Fibroblast of lung (primary cell): Measurements from ENCODE around the gene NFYB. TPM values are rescaled to one million over a fixed set of nuclear protein-coding genes. Genes with fewer than 3 reads are reported as not detected.

ENCODE experiments used
- DNase-seq, 2 donors: peaks; one replicate each; pipeline versions ENCODE4 v3.0.0 to v3.0.0-alpha.2; 2010; ENCODE audit warnings: low read depth in 2 of 2
- H2AFZ ChIP-seq: 2 replicates; pipeline ENCODE4 v1.5.1; 2012; ENCODE audit warnings: low read length, control low read depth, inconsistent platforms
- H3K27ac ChIP-seq: 2 replicates; pipeline ENCODE4 v1.5.1; 2011; ENCODE audit warnings: low read length, control low read depth; ENCODE audit not compliant: insufficient read depth
- H3K27me3 ChIP-seq: 2 replicates; pipeline ENCODE4 v1.5.1; 2011; ENCODE audit warnings: mild to moderate bottlenecking, low read length; ENCODE audit not compliant: control insufficient read depth, insufficient read depth
- H3K36me3 ChIP-seq: 2 replicates; pipeline ENCODE4 v1.5.1; 2011; ENCODE audit warnings: low read length; ENCODE audit not compliant: control insufficient read depth, insufficient read depth
- H3K4me1 ChIP-seq: 2 replicates; pipeline ENCODE4 v1.5.1; 2011; ENCODE audit warnings: low read length; ENCODE audit not compliant: control insufficient read depth, insufficient read depth; ENCODE audit errors: extremely low read depth
- H3K4me2 ChIP-seq: 2 replicates; pipeline ENCODE4 v1.5.1; 2011; ENCODE audit warnings: low read length, control low read depth; ENCODE audit not compliant: insufficient read depth; ENCODE audit errors: extremely low read depth
- H3K4me3 ChIP-seq, 4 experiments: fragments of 200-600 bp in 1 of 4; sonication (generic) in 1 of 4; replicated peaks in 1 of 4; 2 replicates each; pipeline ENCODE4 v1.5.1; 2011 to 2016; ENCODE audit warnings: low read length in 4 of 4, low read depth in 3 of 4, mild to moderate bottlenecking in 3 of 4, control low read depth in 2 of 4, inconsistent platforms in 1 of 4, mixed read lengths in 1 of 4; ENCODE audit not compliant: insufficient read depth in 1 of 4; ENCODE audit errors: control extremely low read depth in 1 of 4
- H3K79me2 ChIP-seq: 2 replicates; pipeline ENCODE4 v1.5.1; 2012; ENCODE audit warnings: mild to moderate bottlenecking, low read length, inconsistent platforms; ENCODE audit not compliant: control insufficient read depth, insufficient read depth
- H3K9ac ChIP-seq: 2 replicates; pipeline ENCODE4 v1.5.1; 2011; ENCODE audit warnings: mild to moderate bottlenecking, low read length, control low read depth; ENCODE audit not compliant: insufficient read depth
- H3K9me3 ChIP-seq: 2 replicates; pipeline ENCODE4 v1.5.1; 2012; ENCODE audit warnings: low read depth, low read length; ENCODE audit not compliant: control insufficient read depth, insufficient read depth
- H4K20me1 ChIP-seq: 2 replicates; pipeline ENCODE4 v1.5.1; 2011; ENCODE audit warnings: low read length; ENCODE audit not compliant: control insufficient read depth, insufficient read depth; ENCODE audit errors: extremely low read depth
- EZH2 ChIP-seq: IDR thresholded peaks from 2 replicates; pipeline ENCODE4 v1.5.1; 2012; ENCODE audit warnings: low read length, control low read depth, mild to moderate bottlenecking; ENCODE audit errors: missing control alignments
- polyA plus RNA-seq, 2 donors: library from polyadenylated mRNA; depleted of rRNA in 1 of 2; stranded (reverse) in 1 of 2; unstranded in 1 of 2; fragments of >200 nt; gene quantifications; 2 replicates each; pipeline ENCODE4 v1.2.1, GENCODE V29; 2011 to 2012; ENCODE audit warnings: missing spikeins in 1 of 2
- total RNA-seq: library from RNA; depleted of rRNA; stranded (reverse); fragments of >200 nt; gene quantifications from 2 replicates; pipeline ENCODE4 v1.2.1, GENCODE V29; 2014
- TF ChIP-seq, protein P1 (sequence below), 2 donors: IDR thresholded peaks in 1 of 2; conservative IDR thresholded peaks in 1 of 2; 1 replicate in 1 of 2; 2 replicates in 1 of 2; pipeline ENCODE4 v1.5.1; 2011 to 2012; ENCODE audit warnings: low read length in 2 of 2, control low read depth in 1 of 2, inconsistent platforms in 1 of 2, low read depth in 1 of 2, mild to moderate bottlenecking in 1 of 2

NFYB gene
- total and polyA plus RNA-seq, 2 donors (not counting 1 experiment from before 2014, with no cell fraction given): 32.2 to 39.9 TPM

GRCh38 chr12:104171785-104172569 is 34.0 kb upstream of the NFYB start:
- DNase-seq: no peak

DNA sequence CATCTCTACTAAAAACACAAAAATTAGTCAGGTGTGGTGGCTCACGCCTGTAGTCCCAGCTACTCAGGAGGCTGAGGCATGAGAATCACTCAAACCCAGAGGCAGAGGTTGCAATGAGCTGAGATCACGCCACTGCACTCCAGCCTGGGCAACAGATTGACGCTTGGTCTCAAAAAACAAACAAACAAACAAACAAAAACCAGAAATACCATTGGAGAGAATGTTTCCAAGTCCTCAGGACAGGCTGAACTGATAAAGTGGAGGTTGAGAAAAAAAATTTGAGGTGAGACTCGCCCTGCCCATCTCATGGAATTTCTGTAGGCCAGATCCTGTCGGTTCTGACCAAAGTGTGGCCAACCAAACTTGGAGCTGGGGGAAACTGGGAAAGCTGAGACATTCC is 30.6 kb upstream of the NFYB start:
- no peak for DNase-seq
- no peaks in the 10 kb centered on the region for H3K4me1 ChIP-seq
- TF ChIP-seq EZH2: no peak
- TF ChIP-seq, protein P1, sequence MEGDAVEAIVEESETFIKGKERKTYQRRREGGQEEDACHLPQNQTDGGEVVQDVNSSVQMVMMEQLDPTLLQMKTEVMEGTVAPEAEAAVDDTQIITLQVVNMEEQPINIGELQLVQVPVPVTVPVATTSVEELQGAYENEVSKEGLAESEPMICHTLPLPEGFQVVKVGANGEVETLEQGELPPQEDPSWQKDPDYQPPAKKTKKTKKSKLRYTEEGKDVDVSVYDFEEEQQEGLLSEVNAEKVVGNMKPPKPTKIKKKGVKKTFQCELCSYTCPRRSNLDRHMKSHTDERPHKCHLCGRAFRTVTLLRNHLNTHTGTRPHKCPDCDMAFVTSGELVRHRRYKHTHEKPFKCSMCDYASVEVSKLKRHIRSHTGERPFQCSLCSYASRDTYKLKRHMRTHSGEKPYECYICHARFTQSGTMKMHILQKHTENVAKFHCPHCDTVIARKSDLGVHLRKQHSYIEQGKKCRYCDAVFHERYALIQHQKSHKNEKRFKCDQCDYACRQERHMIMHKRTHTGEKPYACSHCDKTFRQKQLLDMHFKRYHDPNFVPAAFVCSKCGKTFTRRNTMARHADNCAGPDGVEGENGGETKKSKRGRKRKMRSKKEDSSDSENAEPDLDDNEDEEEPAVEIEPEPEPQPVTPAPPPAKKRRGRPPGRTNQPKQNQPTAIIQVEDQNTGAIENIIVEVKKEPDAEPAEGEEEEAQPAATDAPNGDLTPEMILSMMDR (conservative IDR thresholded peaks at IDR 0.05 in 1 of 2, IDR thresholded peaks at IDR 0.05 in 1 of 2; ENCODE audit: low read depth in 1 of 2, low read length in 2 of 2): no peak
- H3K4me3 ChIP-seq: no peak overlapping the region
- H3K27me3 ChIP-seq: no peaks in the 10 kb centered on the region
- H3K4me2 ChIP-seq: no peak overlapping the region
- no peaks in the 10 kb centered on the region for H3K36me3 ChIP-seq
- H3K79me2 ChIP-seq: no peaks in the 10 kb centered on the region
- H4K20me1 ChIP-seq: no peaks in the 10 kb centered on the region
- no peaks in the 10 kb centered on the region for H3K9me3 ChIP-seq
- no peak overlapping the region for H3K9ac ChIP-seq
- H3K27ac ChIP-seq: no peak overlapping the region
- no peak overlapping the region for H2AFZ ChIP-seq

More at GRCh38 chr12:104171785-104172569, 34.0 kb upstream of the NFYB start:
- TF ChIP-seq, protein P1 (conservative IDR thresholded peaks at IDR 0.05 in 1 of 2, IDR thresholded peaks at IDR 0.05 in 1 of 2; ENCODE audit: low read depth in 1 of 2, low read length in 2 of 2): no peak
- no peak for TF ChIP-seq EZH2
- H3K4me1 ChIP-seq: peaks cover 1% of the 10 kb centered on the region
- H3K4me2 ChIP-seq: no peak overlapping the region
- H3K79me2 ChIP-seq: no peaks in the 10 kb centered on the region
- no peaks in the 10 kb centered on the region for H3K27me3 ChIP-seq
- no peak overlapping the region for H3K27ac ChIP-seq
- H3K9ac ChIP-seq: no peak overlapping the region
- H3K4me3 ChIP-seq: no peak overlapping the region
- no peaks in the 10 kb centered on the region for H4K20me1 ChIP-seq
- no peaks in the 10 kb centered on the region for H3K36me3 ChIP-seq
- H2AFZ ChIP-seq: no peak overlapping the region
- H3K9me3 ChIP-seq: no peaks in the 10 kb centered on the region

DNA sequence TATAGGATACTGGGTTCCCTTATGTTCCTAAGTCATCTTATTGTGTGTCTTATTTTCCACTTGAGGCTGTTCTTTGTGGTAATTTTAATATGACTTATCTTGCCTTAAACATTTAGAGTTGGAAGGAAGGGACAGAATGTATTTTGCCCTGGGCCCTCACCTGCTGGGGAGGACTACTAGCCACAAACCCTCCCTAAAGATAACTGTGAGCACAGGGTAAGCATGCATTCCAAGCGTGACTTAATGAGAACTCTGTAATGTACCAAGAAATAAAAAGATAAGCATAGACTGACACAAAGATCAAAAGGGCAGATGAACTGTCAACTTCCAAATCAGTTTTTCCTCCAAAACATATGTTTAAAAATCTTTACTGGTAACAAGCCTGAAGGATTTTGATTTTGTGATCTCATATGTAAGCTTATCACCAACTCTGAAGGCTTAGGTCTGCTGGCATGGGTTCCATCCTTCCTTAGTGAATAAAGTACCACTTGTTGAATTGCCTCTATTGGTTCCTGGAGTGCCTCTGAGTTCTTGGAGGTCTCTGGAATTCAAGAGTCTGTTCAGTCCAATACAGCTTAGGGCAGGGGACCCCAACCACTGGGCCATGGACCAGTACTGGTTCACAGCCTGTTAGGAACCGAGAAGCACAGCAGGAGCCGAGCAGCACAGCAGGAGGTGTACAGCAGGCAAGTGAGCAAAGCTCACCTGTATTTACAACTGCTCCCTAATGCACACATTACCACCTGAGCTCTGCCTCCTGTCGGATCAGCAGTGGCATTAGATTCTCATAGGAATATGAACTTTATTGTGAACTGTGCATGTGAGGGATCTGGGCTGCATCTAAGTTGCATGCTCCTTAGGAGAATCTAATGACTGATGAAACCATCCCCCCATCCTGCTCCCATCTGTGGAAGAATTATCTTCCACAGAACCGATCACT is 29.8 kb upstream of the NFYB start:
- TF ChIP-seq, protein P1 (conservative IDR thresholded peaks at IDR 0.05 in 1 of 2, IDR thresholded peaks at IDR 0.05 in 1 of 2; ENCODE audit: low read depth in 1 of 2, low read length in 2 of 2): no peak
- TF ChIP-seq EZH2: no peak
- no peaks in the 10 kb centered on the region for H3K4me1 ChIP-seq
- no peaks in the 10 kb centered on the region for H3K27me3 ChIP-seq
- no peak overlapping the region for H3K27ac ChIP-seq
- H3K9me3 ChIP-seq: no peaks in the 10 kb centered on the region
- no peaks in the 10 kb centered on the region for H3K79me2 ChIP-seq
- H3K4me3 ChIP-seq: no peak overlapping the region
- H2AFZ ChIP-seq: no peak overlapping the region
- H3K4me2 ChIP-seq: no peak overlapping the region
- H3K9ac ChIP-seq: no peak overlapping the region
- DNase-seq: no peak
- H3K36me3 ChIP-seq: no peaks in the 10 kb centered on the region
- H4K20me1 ChIP-seq: no peaks in the 10 kb centered on the region
